RWPE1 (cell line): ENCODE results near the gene GNS.
A peak's percentile ranks its signal among the peaks of the same experiment; 100 is the strongest.

Experiments
- CTCF ChIA-PET: fragments of 350-600 bp; sonication (Branson Sonifier 250); formaldehyde crosslinking; extraction: SDS; loops from one replicate; lab custom pipeline; 2021; lab: Yijun Ruan, JAX
- POLR2A ChIA-PET: fragments of 400-600 bp; formaldehyde crosslinking; extraction: SDS; loops from one replicate; lab custom pipeline; 2020; ENCODE audit warnings: antibody characterized with exemption; ENCODE audit not compliant: low non-redundant PET; lab: Yijun Ruan, JAX
- DNase-seq: peaks from one replicate; pipeline ENCODE4 v3.0.0; 2012; ENCODE audit warnings: low spot score
- H3K27ac ChIP-seq: fragments of 450-650 bp; 2 replicates; pipeline ENCODE4 v1.5.1; 2017
- CTCF ChIP-seq: fragments of 450-650 bp; conservative IDR thresholded peaks from 2 replicates; pipeline ENCODE4 v1.5.1; 2017; ENCODE audit warnings: low read depth, mild to moderate bottlenecking

Gene GNS

GRCh38 chr12:64706306-64706705, 52.9 kb downstream of the GNS start:
- no peak for DNase-seq
- no peak overlapping the region for H3K27ac ChIP-seq
- no peak for TF ChIP-seq CTCF
- ChIA-PET POLR2A (no interaction called here), CTCF (interaction anchor here (0.8 to 2.3 kb wide), 2 partner anchors 9 to 18 kb away, joined by 4 to 15 read pairs; no protein-coding TSS in a partner anchor)

GRCh38 chr12:64701283-64701682, 57.9 kb downstream of the GNS start:
- no peak for DNase-seq
- TF ChIP-seq CTCF = no peak
- H3K27ac ChIP-seq = no peak overlapping the region
- ChIA-PET POLR2A (no interaction called here), CTCF (interaction anchor here (3.0 kb wide), 1 partner anchor 152 kb away, joined by 12 read pairs; no protein-coding TSS in a partner anchor)

GRCh38 chr12:64700532-64700931, 58.7 kb downstream of the GNS start:
- POLR2A ChIA-PET = no interaction called here
- H3K27ac ChIP-seq = no peak overlapping the region
- CTCF ChIA-PET = interaction anchor here (3.0 kb wide), 1 partner anchor 151 kb away, joined by 12 read pairs; no protein-coding TSS in a partner anchor
- TF ChIP-seq CTCF = no peak
- DNase-seq = no peak

GRCh38 chr12:64699504-64700115, 59.6 kb downstream of the GNS start:
- DNase-seq = no peak
- H3K27ac ChIP-seq = no peak overlapping the region
- POLR2A ChIA-PET = no interaction called here
- TF ChIP-seq CTCF = no peak
- CTCF ChIA-PET = interaction anchor here (3.0 kb wide), 1 partner anchor 150 kb away, joined by 12 read pairs; no protein-coding TSS in a partner anchor

- peak; percentile 36 for DNase-seq
- peak; percentile 47 for TF ChIP-seq CTCF
- ChIA-PET CTCF (interaction anchor here (0.7 to 4.9 kb wide), 5 partner anchors 7 to 147 kb away, joined by 3 to 57 read pairs (median 7); no protein-coding TSS in a partner anchor), POLR2A (no interaction called here)
- no peak overlapping the region for H3K27ac ChIP-seq
Measured at GRCh38 chr12:64696080-64696741, 63.0 kb downstream of the GNS start.

GRCh38 chr12:64695550-64695949, 63.7 kb downstream of the GNS start:
- no peak for TF ChIP-seq CTCF
- ChIA-PET POLR2A (no interaction called here), CTCF (interaction anchor here (0.6 to 4.9 kb wide), 4 partner anchors 35 to 151 kb away, joined by 3 to 57 read pairs (median 4); no protein-coding TSS in a partner anchor)
- no peak for DNase-seq
- H3K27ac ChIP-seq = no peak overlapping the region
